GM12875 (cell line): ENCODE results near the gene KCNJ12.

Experiments used
- H3K4me3 ChIP-seq: one replicate; pipeline ENCODE4 v1.5.1; 2011; ENCODE audit warnings: low read depth, low read length, control low read depth
- CTCF ChIP-seq: IDR thresholded peaks from 2 replicates; pipeline ENCODE4 v1.5.1; 2011; ENCODE audit warnings: low read depth, mild to moderate bottlenecking, control low read depth, inconsistent platforms, low read length, moderate library complexity, borderline replicate concordance; ENCODE audit not compliant: insufficient read depth

The KCNJ12 gene

GRCh38 chr17:21352981-21353265 lies 23.2 kb upstream of the KCNJ12 start:
- H3K4me3 ChIP-seq, result no peak overlapping the region
- no peak for TF ChIP-seq CTCF

- no peak for TF ChIP-seq CTCF
- no peak overlapping the region for H3K4me3 ChIP-seq
These were observed 22.7 kb upstream of the KCNJ12 start for GRCh38 chr17:21353326-21354010.

GRCh38 chr17:21354796-21355385 lies 21.3 kb upstream of the KCNJ12 start:
- TF ChIP-seq CTCF, result no peak
- H3K4me3 ChIP-seq, result no peak overlapping the region

- no peak overlapping the region for H3K4me3 ChIP-seq
- no peak for TF ChIP-seq CTCF
These were observed 20.6 kb upstream of the KCNJ12 start for GRCh38 chr17:21355586-21355985.

- no peak for TF ChIP-seq CTCF
- H3K4me3 ChIP-seq, result no peak overlapping the region
These were observed 19.5 kb upstream of the KCNJ12 start for GRCh38 chr17:21356537-21357127.

- no peak overlapping the region for H3K4me3 ChIP-seq
- no peak for TF ChIP-seq CTCF
These were observed 18.9 kb upstream of the KCNJ12 start for GRCh38 chr17:21357281-21357680.
